Nephron (organoid): Measurements from ENCODE around the gene TBC1D10B.

Source experiments
- H3K27ac Mint-ChIP-seq, 3 experiments: 2 replicates each; pipeline ENCODE4 v1.8.0; 2020; ENCODE audit warnings: mixed read lengths in 3 of 3, mild to moderate bottlenecking in 2 of 3, moderate library complexity in 1 of 3
- H3K27me3 Mint-ChIP-seq: 2 replicates; pipeline ENCODE4 v1.8.0; 2021; ENCODE audit warnings: low read depth, mild to moderate bottlenecking, moderate library complexity, mixed read lengths
- H3K36me3 Mint-ChIP-seq: 2 replicates; pipeline ENCODE4 v1.8.0; 2020; ENCODE audit warnings: low read depth, mixed read lengths
- H3K4me1 Mint-ChIP-seq: 2 replicates; pipeline ENCODE4 v1.8.0; 2020; ENCODE audit warnings: mixed read lengths
- H3K4me3 Mint-ChIP-seq, 3 experiments: 2 replicates each; pipeline ENCODE4 v1.8.0; 2020; ENCODE audit warnings: mild to moderate bottlenecking in 3 of 3, mixed read lengths in 3 of 3, moderate library complexity in 2 of 3
- H3K9me3 Mint-ChIP-seq: 2 replicates; pipeline ENCODE4 v1.8.0; 2020; ENCODE audit warnings: mixed read lengths
- TF ChIP-seq, protein P1 (sequence below), 3 experiments: fragments of 200-600 bp; sonication (generic); IDR thresholded peaks; one replicate each; pipeline ENCODE4 v1.5.0; 2021; ENCODE audit warnings: antibody characterized with exemption in 3 of 3; ENCODE audit not compliant: unreplicated experiment in 3 of 3

TBC1D10B gene

DNA sequence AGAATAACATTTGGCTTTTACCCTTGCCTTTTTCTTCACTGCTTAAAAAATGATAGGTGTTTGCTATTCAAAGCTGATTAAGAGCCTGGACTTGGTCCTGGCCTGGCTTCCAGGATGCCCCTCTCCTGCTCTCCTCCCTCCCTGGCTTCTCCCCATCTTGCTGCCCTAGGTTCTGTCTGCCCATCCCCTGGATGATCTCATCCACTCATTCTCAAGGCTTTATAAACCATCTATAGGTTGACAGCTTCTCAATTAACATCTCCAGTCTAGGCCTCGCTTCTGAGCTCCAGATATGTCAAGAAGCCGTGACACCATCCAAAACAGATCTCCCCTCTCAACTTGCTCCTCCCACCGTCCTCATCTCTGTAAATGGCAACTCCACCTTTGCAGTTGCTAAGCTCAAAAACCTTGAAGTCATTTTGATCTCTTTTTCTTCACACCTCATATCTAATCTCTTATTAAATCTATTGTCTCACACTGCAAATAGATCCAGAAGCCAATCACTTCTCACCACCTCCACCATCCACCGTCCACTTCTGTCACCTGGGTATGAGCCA is 45.8 kb upstream of the TBC1D10B start:
- H3K4me3 Mint-ChIP-seq: peak overlapping the region in 1 of 3 experiments; percentile 4
- H3K36me3 Mint-ChIP-seq: peaks cover 35% of the 10 kb centered on the region
- peak overlapping the region in 1 of 3 experiments; percentile 19 for H3K27ac Mint-ChIP-seq
- peaks cover 3% of the 10 kb centered on the region for H3K27me3 Mint-ChIP-seq
- TF ChIP-seq, protein P1, sequence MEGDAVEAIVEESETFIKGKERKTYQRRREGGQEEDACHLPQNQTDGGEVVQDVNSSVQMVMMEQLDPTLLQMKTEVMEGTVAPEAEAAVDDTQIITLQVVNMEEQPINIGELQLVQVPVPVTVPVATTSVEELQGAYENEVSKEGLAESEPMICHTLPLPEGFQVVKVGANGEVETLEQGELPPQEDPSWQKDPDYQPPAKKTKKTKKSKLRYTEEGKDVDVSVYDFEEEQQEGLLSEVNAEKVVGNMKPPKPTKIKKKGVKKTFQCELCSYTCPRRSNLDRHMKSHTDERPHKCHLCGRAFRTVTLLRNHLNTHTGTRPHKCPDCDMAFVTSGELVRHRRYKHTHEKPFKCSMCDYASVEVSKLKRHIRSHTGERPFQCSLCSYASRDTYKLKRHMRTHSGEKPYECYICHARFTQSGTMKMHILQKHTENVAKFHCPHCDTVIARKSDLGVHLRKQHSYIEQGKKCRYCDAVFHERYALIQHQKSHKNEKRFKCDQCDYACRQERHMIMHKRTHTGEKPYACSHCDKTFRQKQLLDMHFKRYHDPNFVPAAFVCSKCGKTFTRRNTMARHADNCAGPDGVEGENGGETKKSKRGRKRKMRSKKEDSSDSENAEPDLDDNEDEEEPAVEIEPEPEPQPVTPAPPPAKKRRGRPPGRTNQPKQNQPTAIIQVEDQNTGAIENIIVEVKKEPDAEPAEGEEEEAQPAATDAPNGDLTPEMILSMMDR (IDR thresholded peaks at IDR 0.05; ENCODE audit: unreplicated experiment in 3 of 3): no peak
- H3K9me3 Mint-ChIP-seq: no peaks in the 10 kb centered on the region
- H3K4me1 Mint-ChIP-seq: peaks cover 4% of the 10 kb centered on the region

DNA sequence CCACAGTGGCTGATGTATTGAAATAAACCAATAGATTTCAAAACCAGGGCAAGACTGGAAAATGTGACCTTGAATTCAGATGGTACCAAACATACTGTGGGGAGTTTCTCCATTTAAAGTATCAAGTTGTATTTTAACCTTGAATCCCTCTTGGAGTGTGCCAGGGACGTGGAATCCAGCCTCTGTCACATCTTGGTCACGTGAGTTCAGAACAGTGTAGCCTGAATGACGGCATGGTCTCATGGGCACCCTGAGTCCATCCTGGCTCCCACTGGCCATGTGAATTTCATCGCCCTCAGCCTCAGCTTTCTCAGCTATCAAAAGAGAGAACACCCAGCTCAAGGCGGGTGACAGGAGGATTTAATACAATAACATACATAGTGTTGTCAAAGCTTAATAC is 43.9 kb upstream of the TBC1D10B start:
- Mint-ChIP-seq H3K27ac (peak overlapping the region in 1 of 3 experiments; percentile 41), H3K4me3 (no peak overlapping the region), H3K27me3 (peaks cover 3% of the 10 kb centered on the region), H3K9me3 (no peaks in the 10 kb centered on the region), H3K4me1 (peaks cover 11% of the 10 kb centered on the region), H3K36me3 (peaks cover 30% of the 10 kb centered on the region)
- TF ChIP-seq, protein P1 (IDR thresholded peaks at IDR 0.05; ENCODE audit: unreplicated experiment in 3 of 3): no peak

DNA sequence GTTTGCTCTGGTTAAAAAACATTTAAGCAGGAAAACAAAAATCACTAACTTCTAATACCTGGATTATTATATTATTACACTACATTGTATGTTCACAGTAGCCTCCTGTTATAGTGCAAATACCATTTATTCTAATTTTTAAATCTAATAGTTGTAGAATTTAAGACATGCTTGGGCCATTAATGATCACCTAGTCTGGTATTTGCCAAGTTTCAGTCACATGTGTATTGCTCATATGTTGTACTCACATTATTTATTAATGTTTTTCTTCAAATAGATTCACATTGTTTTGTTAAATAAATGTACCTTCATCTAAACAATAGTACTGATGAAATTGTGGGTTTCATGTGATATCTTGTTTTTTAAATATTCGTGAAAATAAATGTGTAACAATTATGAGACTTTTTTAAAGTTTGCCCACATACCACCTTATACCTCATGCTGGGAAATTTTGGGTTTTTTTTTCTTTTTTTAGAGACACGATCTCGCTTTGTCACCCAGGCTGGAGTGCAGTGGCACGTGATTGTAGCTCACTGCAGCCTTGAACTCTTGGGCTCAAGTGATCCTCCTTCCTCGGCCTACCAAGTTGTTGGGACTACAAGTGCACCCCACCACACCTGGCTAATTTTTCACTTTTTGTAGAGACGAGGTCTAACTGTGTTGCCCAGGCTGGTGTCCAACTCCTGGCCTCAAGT is 43.0 kb upstream of the TBC1D10B start:
- H3K4me1 Mint-ChIP-seq: peaks cover 15% of the 10 kb centered on the region

DNA sequence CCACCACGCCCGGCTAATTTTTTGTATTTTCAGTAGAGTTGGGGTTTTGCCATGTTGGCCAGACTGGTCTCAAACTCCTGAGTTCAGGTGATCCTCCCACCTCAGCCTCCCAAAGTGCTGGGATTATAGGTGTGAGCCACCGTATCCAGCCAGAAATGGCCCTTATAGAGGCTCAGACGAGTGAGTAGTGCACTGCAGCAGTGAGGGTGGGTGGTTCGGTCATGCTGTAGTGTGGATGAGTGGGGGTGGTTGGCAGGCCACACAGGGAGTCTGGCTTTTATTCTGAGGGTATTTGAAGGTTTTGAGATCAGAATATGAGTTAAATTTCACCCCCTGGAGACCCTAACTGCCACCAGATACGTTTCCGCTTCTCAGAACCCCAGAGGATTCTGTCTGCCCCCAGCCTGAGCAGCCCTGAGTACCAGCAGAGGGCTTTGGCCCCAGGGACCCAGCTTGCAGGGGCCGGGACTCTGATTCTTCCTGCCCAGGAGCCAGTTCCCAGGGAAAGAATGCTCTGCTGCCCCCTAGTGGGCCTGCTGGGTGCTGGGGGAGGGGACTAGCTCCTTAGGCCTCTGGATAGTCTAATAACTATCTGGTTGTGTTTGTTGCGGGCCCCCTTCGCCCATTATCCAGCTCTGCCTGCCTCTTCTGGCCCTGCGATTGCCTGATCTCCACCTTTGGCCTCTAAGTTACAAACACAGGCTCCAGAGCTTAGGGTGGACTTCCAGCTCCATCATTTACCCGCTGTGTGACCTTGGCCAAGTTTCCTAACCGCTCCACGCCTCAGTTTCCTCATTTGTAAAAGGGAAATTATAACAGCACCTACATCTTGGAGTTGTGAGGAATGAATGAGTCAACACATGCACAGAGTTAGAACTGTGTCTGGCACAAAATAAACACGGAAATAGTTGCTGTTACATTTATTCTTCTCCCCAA is 39.1 kb upstream of the TBC1D10B start:
- Mint-ChIP-seq H3K27me3 (no peaks in the 10 kb centered on the region), H3K9me3 (no peaks in the 10 kb centered on the region), H3K36me3 (peaks cover 16% of the 10 kb centered on the region), H3K4me3 (peak overlapping the region; percentile 82 to 86 (median 83)), H3K4me1 (peaks cover 18% of the 10 kb centered on the region), H3K27ac (peak overlapping the region; percentile 64 to 87 (median 65))
- TF ChIP-seq, protein P1 (IDR thresholded peaks at IDR 0.05; ENCODE audit: unreplicated experiment in 3 of 3): peak; percentile 94 to 96 (median 95)

More for the DNA sequence above, 43.0 kb upstream of the TBC1D10B start:
- Mint-ChIP-seq H3K4me3 (no peak overlapping the region), H3K27me3 (peaks cover 3% of the 10 kb centered on the region), H3K9me3 (no peaks in the 10 kb centered on the region), H3K36me3 (peaks cover 30% of the 10 kb centered on the region), H3K27ac (peak overlapping the region in 1 of 3 experiments; percentile 41)
- TF ChIP-seq, protein P1 (IDR thresholded peaks at IDR 0.05; ENCODE audit: unreplicated experiment in 3 of 3): no peak

DNA sequence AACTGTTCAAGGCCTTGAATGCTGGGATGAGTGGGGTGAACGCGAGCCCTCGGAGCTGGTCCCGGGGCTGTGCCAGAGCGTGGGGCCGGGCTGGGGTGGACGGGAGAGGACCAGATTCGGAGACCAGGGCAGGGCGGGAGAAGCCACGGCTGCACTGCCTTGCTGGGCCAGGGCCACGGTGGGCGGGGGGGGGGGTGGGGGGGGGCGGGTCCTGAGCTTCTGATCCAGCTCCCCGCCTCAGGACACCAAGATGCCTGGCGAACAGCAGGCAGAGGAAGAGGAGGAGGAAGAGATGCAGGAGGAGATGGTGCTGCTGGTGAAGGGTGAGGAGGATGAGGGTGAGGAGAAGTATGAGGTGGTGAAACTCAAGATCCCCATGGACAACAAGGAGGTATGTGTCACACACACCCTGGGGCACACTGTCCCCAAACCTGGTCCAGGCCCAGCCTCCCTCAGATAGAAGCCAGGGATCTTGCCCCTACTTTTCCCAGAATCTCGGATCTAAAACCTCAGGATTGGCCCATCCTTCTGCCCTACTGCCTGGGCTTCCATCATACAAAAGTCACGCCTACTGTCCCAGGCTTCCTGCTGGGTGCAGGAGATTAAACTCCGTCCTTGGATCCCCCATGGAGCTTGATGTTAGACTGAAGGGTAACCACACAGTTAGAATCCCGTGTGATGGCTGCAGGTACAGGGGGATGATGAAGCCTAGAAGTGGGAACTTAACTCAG is 37.7 kb upstream of the TBC1D10B start:
- TF ChIP-seq, protein P1 (IDR thresholded peaks at IDR 0.05; ENCODE audit: unreplicated experiment in 3 of 3): no peak
- Mint-ChIP-seq H3K9me3 (no peaks in the 10 kb centered on the region), H3K36me3 (peaks cover 9% of the 10 kb centered on the region), H3K4me1 (peaks cover 18% of the 10 kb centered on the region), H3K4me3 (peak overlapping the region; percentile 82 to 86 (median 83)), H3K27ac (peak overlapping the region; percentile 33 to 82 (median 64)), H3K27me3 (no peaks in the 10 kb centered on the region)
